Measurements from ENCODE around the gene PDCD7. TPM values are rescaled to one million over a fixed set of nuclear protein-coding genes. Genes with fewer than 3 reads are reported as not detected.

The PDCD7 gene
- total and polyA plus RNA-seq, 2 of the 4 experiments (the other 2 are of a cell fraction), result 4.7 to 12.3 TPM

GRCh38 chr15:65180167-65180566 lies 46.6 kb upstream of the PDCD7 start:
- in situ Hi-C loops (cut with MboI; ENCODE audit: low sequenced_read_pairs), result no loop called here
- CTCF ChIA-PET, result interaction anchor here (1.1 kb wide), 1 partner anchor 14 kb away, joined by 3 read pairs; no protein-coding TSS in a partner anchor
- H3K18ac ChIP-seq (ENCODE audit: low read depth, low read length), result no peak overlapping the region
- H3K27ac ChIP-seq (ENCODE audit: insufficient read depth, low read length), result no peak overlapping the region
- intact Hi-C loops (cut with micrococcal nuclease), result loop anchor here (5.0 kb wide), 1 partner anchor 148 kb away; no protein-coding TSS in a partner anchor
- no peak overlapping the region for H3K56ac ChIP-seq (ENCODE audit: extremely low read depth, insufficient read depth, low read length)
- no peak overlapping the region for H3K14ac ChIP-seq (replicated peaks; ENCODE audit: low read depth, low read length)
- peaks cover 28% of the 10 kb centered on the region for H4K20me1 ChIP-seq (ENCODE audit: insufficient read depth, low read length)
- dilution Hi-C loops (cut with HindIII; ENCODE audit: low sequenced_read_pairs, unreplicated experiment), result no loop called here
- H3K4me3 ChIP-seq (ENCODE audit: insufficient read depth, low read depth, low read length), result no peak overlapping the region
- no peak overlapping the region for H4K5ac ChIP-seq (ENCODE audit: low read depth, low read length)
- H2BK5ac ChIP-seq (ENCODE audit: low read depth, low read length, poor library complexity, severe bottlenecking), result no peak overlapping the region
- H4K91ac ChIP-seq (ENCODE audit: insufficient read depth, low read depth, low read length), result no peak overlapping the region
- no peak for ATAC-seq (ENCODE audit: low read depth)
- no peaks in the 10 kb centered on the region for H3K9me1 ChIP-seq (ENCODE audit: insufficient read depth, low read length)
- POLR2A ChIA-PET (ENCODE audit: unreplicated experiment), result interaction anchor here (0.6 kb wide), 1 partner anchor 137 kb away, joined by 4 read pairs; no protein-coding TSS in a partner anchor
- no peak overlapping the region for H2AK9ac ChIP-seq (replicated peaks; ENCODE audit: low read depth, low read length, poor library complexity)
- no peak overlapping the region for H4K8ac ChIP-seq (ENCODE audit: low read depth in 2 of 2, low read length in 2 of 2)
- H3K9ac ChIP-seq (ENCODE audit: low read depth, low read length), result no peak overlapping the region
- DNase-seq, result no peak
- no peaks in the 10 kb centered on the region for H3K4me1 ChIP-seq (ENCODE audit: control insufficient read depth, insufficient read depth, low read length)
- H2AK5ac ChIP-seq (ENCODE audit: low read depth, low read length), result no peak overlapping the region
- WGBS, 2 experiments (ENCODE audit: extremely low coverage in 2 of 2, insufficient read length in 1 of 2), result no CpG with 5 or more reads among the region's 3 CpGs
- H3K9me3 ChIP-seq (ENCODE audit: control insufficient read depth, insufficient read depth, low read length), result no peaks in the 10 kb centered on the region
- no peak for TF ChIP-seq RFX5 (IDR thresholded peaks at IDR 0.05; ENCODE audit: low read depth, low read length)
- TF ChIP-seq CEBPB (IDR thresholded peaks at IDR 0.05; ENCODE audit: low read depth, low read length), result no peak
- no peak for TF ChIP-seq ELK1 (IDR thresholded peaks at IDR 0.05; ENCODE audit: borderline replicate concordance, low read depth, low read length)
- TF ChIP-seq RAD21 (IDR thresholded peaks at IDR 0.05; ENCODE audit: low read length), result no peak
- no peak for TF ChIP-seq SMC3 (IDR thresholded peaks at IDR 0.05; ENCODE audit: low read depth, low read length)
- TF ChIP-seq NFE2L2 (IDR thresholded peaks at IDR 0.05; ENCODE audit: low read depth, low read length), result no peak
- no peak for TF ChIP-seq MAZ (IDR thresholded peaks at IDR 0.05; ENCODE audit: borderline replicate concordance, low read depth, low read length)
- TF ChIP-seq MXI1 (IDR thresholded peaks at IDR 0.05; ENCODE audit: borderline replicate concordance, low read depth, low read length), result no peak
- TF ChIP-seq RCOR1 (IDR thresholded peaks at IDR 0.05; ENCODE audit: insufficient replicate concordance, low read length), result no peak
- no peak for TF ChIP-seq MAFK (IDR thresholded peaks at IDR 0.05; ENCODE audit: low read depth, low read length)
- no peak for TF ChIP-seq FOS (IDR thresholded peaks at IDR 0.05; ENCODE audit: low read depth, low read length)
- TF ChIP-seq CTCF (conservative IDR thresholded peaks at IDR 0.05; ENCODE audit: low read depth, low read length), result no peak
- no peak for TF ChIP-seq BHLHE40 (IDR thresholded peaks at IDR 0.05; ENCODE audit: low read depth, low read length)
- TF ChIP-seq POLR2A (IDR thresholded peaks at IDR 0.05; ENCODE audit: low read depth, low read length), result no peak
- TF ChIP-seq CHD1 (IDR thresholded peaks at IDR 0.05; ENCODE audit: low read depth, low read length), result no peak
- TF ChIP-seq USF2 (IDR thresholded peaks at IDR 0.05; ENCODE audit: low read depth, low read length), result no peak
- H2BK20ac ChIP-seq (ENCODE audit: low read depth, low read length), result no peak overlapping the region
- BruUV-seq (replicated peaks), result no TSS peak
- no peak overlapping the region for H3K23ac ChIP-seq (ENCODE audit: low read depth, low read length)
- no peak overlapping the region for H3K4ac ChIP-seq (ENCODE audit: low read depth, low read length)
- peaks cover 10 to 46% of the 10 kb centered on the region in 2 experiments for H3K79me1 ChIP-seq (ENCODE audit: low read depth in 1 of 2, low read length in 2 of 2)
- H3K4me2 ChIP-seq (ENCODE audit: low read depth, low read length), result no peak overlapping the region
- no peak overlapping the region for H2AFZ ChIP-seq (replicated peaks; ENCODE audit: low read length, poor library complexity)
- peaks cover 19% of the 10 kb centered on the region for H3K36me3 ChIP-seq (ENCODE audit: control insufficient read depth, insufficient read depth, low read length)
- no peak overlapping the region for H2BK120ac ChIP-seq (ENCODE audit: low read depth, low read length)
- H3K27me3 ChIP-seq (ENCODE audit: control insufficient read depth, insufficient read depth, low read length), result no peaks in the 10 kb centered on the region
- H2BK15ac ChIP-seq (ENCODE audit: low read depth, low read length), result no peak overlapping the region
